CD4-positive, alpha-beta T cell treated with Interferon alpha-2 for 1 hour (primary cell): ENCODE data around the gene VAPB.

ENCODE experiments used
- DNase-seq, 2 donors: peaks; one replicate each; pipeline ENCODE4 v3.0.0-alpha.2; 2020 to 2022

Gene VAPB

GRCh38 chr20:58486207-58486606 is 97.2 kb downstream of the VAPB start:
- DNase-seq, result no peak

- DNase-seq, result no peak
Observed at GRCh38 chr20:58492074-58492718, 103.2 kb downstream of the VAPB start.

- DNase-seq, result no peak
Observed at GRCh38 chr20:58492795-58493524, 103.9 kb downstream of the VAPB start.

- no peak for DNase-seq
Observed at GRCh38 chr20:58494923-58495622, 106.0 kb downstream of the VAPB start.

GRCh38 chr20:58495623-58496428 is 106.8 kb downstream of the VAPB start:
- DNase-seq, result no peak

GRCh38 chr20:58496429-58496769 is 107.4 kb downstream of the VAPB start:
- no peak for DNase-seq

- no peak for DNase-seq
Observed at GRCh38 chr20:58497076-58497641, 108.1 kb downstream of the VAPB start.

GRCh38 chr20:58497724-58498469 is 108.9 kb downstream of the VAPB start:
- DNase-seq, result no peak

- DNase-seq, result no peak
Observed at GRCh38 chr20:58498470-58499068, 109.5 kb downstream of the VAPB start.

- DNase-seq, result no peak
Observed at GRCh38 chr20:58500256-58500655, 111.2 kb downstream of the VAPB start.
